A549 (cell line): ENCODE measurements around the gene FOXO1.

Experiments
- BHLHE40 ChIP-seq: IDR thresholded peaks from 2 replicates; pipeline ENCODE4 v1.6.1; 2012; ENCODE audit warnings: low read depth, low read length, inconsistent platforms
- HDAC2 ChIP-seq: fragments of 200-600 bp; sonication (generic); IDR thresholded peaks from 2 replicates; pipeline ENCODE4 v1.6.1; 2016
- RCOR1 ChIP-seq: fragments of 150-350 bp; IDR thresholded peaks from 2 replicates; pipeline ENCODE4 v1.6.1; 2014; ENCODE audit warnings: antibody characterized with exemption, low read length, low read depth
- ZC3H11A ChIP-seq: fragments of 450-650 bp; IDR thresholded peaks from 2 replicates; pipeline ENCODE4 v1.6.1; 2014; ENCODE audit warnings: antibody characterized with exemption, mild to moderate bottlenecking
- TF ChIP-seq, protein P1 (sequence below): fragments of 200-600 bp; sonication (generic); IDR thresholded peaks from 2 replicates; pipeline ENCODE4 v1.6.1; 2016; ENCODE audit warnings: antibody characterized with exemption, mild to moderate bottlenecking, moderate library complexity
- TF ChIP-seq, protein P2 (sequence below): IDR thresholded peaks from 2 replicates; pipeline ENCODE4 v1.6.1; 2012

DNA sequence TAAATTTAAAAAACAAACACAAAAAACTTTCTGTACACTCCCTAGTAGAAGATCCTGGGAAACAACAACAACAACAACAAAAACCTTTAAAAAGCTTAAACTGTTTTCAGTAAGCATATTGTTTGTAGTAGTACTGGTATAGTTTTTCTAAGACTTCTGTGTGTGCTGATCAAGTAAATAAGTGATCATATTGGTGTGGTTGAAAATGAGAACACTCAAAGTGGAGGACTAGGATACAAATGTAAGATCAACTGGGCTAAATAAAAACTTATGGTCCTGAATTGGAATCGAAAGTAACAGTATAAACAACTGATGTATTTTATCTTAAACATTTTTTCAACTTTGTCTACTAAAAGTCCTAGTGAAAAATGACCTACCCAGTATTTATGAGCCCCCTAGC is 135.5 kb downstream of the FOXO1 start:
- TF ChIP-seq, protein P1, sequence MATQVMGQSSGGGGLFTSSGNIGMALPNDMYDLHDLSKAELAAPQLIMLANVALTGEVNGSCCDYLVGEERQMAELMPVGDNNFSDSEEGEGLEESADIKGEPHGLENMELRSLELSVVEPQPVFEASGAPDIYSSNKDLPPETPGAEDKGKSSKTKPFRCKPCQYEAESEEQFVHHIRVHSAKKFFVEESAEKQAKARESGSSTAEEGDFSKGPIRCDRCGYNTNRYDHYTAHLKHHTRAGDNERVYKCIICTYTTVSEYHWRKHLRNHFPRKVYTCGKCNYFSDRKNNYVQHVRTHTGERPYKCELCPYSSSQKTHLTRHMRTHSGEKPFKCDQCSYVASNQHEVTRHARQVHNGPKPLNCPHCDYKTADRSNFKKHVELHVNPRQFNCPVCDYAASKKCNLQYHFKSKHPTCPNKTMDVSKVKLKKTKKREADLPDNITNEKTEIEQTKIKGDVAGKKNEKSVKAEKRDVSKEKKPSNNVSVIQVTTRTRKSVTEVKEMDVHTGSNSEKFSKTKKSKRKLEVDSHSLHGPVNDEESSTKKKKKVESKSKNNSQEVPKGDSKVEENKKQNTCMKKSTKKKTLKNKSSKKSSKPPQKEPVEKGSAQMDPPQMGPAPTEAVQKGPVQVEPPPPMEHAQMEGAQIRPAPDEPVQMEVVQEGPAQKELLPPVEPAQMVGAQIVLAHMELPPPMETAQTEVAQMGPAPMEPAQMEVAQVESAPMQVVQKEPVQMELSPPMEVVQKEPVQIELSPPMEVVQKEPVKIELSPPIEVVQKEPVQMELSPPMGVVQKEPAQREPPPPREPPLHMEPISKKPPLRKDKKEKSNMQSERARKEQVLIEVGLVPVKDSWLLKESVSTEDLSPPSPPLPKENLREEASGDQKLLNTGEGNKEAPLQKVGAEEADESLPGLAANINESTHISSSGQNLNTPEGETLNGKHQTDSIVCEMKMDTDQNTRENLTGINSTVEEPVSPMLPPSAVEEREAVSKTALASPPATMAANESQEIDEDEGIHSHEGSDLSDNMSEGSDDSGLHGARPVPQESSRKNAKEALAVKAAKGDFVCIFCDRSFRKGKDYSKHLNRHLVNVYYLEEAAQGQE = no peak
- TF ChIP-seq BHLHE40 (no peak), ZC3H11A (no peak), RCOR1 (no peak), HDAC2 (no peak)
- TF ChIP-seq, protein P2, sequence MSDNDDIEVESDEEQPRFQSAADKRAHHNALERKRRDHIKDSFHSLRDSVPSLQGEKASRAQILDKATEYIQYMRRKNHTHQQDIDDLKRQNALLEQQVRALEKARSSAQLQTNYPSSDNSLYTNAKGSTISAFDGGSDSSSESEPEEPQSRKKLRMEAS = no peak
